Measurements from ENCODE around the gene SEPHS2. TPM values are rescaled to one million over a fixed set of nuclear protein-coding genes. Genes with fewer than 3 reads are reported as not detected.
"Not testable (repeated sequence)": the region's sequence is repeated elsewhere in the genome, so short reads cannot be mapped to it uniquely, and the experiment has no call there.

SEPHS2 gene
- total RNA-seq, 1 donor, result 11.4 TPM

DNA sequence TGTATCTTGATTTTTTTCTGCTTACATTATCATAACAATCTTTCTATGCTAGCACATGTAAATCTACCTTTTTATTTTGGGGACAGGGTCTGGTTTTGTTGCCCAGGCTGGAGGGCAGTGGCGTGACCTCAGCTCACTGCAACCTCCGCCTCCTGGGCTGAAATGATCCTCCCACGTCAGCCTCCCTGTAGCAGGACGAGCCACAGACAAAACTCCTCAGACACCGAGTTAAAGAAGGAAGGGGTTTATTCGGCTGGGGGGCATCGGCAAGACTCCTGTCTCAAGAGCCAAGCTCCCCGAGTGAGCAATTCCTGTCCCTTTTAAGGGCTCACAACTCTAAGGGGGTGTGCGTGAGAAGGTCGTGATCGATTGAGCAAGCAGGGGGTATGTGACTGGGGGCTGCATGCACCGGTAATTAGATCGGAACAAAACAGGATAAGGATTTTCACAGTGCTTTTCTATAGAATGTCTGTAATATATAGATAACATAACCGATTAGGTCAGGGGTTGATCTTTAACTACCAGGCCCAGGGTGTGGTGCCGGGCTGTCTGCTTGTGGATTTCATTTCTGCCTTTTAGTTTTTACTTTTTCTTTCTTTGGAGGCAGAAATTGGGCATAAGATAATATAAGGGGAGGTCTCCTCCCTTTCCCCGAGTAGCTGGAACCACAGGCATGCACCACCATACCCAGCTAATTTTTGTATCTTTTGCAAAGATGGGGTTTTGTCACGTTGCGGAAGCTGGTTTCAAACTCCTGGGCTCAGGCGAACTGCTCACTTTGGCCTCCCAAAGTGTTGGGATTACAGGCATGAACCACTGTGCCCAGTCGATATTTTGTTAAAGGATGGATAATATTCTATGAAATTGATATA lies 7.3 kb upstream of the SEPHS2 start:
- H3K4me1 ChIP-seq (ENCODE audit: insufficient read depth, low read length), result peaks cover 36% of the 10 kb centered on the region
- not testable (repeated sequence) for H3K27me3 ChIP-seq (ENCODE audit: insufficient read depth, low read length); H3K9me3 ChIP-seq (ENCODE audit: low read depth, low read length); H3K4me3 ChIP-seq (ENCODE audit: low read length)

DNA sequence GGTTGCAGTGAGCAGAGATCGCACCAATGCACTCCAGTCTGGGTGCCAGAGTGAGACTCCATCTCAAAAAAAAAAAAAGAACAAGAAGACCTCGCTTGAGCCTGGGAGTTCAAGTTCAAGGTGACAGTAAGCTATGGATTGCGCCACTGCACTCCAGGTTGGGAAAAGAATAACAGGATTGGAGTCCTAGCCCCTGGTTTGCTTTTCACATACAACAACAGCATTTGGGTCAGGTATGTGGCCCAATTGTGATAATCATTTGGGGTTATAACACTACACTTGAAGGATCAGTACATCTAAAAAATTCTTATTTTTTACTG lies 3.4 kb upstream of the SEPHS2 start:
- no peaks in the 10 kb centered on the region for H3K27me3 ChIP-seq (ENCODE audit: insufficient read depth, low read length)
- no peak overlapping the region for H3K4me3 ChIP-seq (ENCODE audit: low read length)
- H3K4me1 ChIP-seq (ENCODE audit: insufficient read depth, low read length), result peaks cover 49% of the 10 kb centered on the region
- no peaks in the 10 kb centered on the region for H3K9me3 ChIP-seq (ENCODE audit: low read depth, low read length)

DNA sequence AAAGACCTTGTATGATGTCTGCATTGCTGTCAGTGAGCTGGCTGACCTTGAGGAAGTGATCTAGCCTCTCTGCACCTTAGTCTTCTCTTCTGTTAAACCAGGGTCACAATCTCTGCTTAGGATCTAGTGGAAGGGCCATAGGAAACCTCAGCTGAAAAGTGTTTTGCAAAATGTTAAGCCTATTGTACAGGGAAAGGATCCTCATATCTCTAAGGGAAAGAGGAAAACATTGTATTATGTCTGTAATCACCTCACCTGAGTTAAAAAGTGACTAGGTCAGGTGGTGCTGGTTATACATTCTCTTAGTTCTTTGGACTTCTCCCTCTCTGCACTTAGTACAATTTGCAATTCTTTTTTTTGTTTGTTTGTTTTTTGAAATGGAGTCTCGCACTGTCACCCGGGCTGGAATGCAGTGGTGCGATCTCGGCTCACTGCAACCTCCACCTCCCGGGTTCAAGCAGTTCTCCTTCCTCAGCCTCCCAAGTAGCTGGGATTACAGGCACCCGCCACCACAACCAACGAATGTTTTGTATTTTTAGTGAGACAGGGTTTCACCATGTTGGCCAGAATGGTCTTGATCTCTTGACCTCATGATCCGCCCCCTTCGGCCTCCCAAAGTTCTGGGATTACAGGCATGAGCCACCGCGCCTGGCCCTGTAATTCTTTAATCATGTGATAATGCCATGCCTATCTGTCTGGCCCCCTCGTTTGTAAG lies 2.0 kb upstream of the SEPHS2 start:
- Histone ChIP-seq H3K9me3 (ENCODE audit: low read depth, low read length) (no peaks in the 10 kb centered on the region), H3K27me3 (ENCODE audit: insufficient read depth, low read length) (no peaks in the 10 kb centered on the region), H3K4me1 (ENCODE audit: insufficient read depth, low read length) (peaks cover 47% of the 10 kb centered on the region), H3K4me3 (ENCODE audit: low read length) (no peak overlapping the region)

DNA sequence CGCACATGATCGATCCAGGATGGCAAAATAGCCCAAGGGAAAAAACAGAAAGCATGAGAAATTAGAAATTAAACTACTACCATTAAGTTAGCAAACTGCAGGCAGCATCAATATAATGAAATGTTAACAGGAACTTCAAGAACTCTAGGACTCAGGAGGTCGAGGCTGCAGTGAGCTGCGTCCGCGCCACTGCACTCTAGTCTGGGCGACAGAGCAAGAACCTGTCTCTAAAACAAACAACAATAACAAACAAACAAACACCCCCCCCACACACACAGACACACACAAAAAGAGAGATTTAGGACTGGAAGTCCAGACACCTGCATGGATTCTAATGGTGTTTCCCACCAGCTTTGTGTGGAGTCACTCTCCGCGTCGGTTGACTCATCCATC lies 525 bp upstream of the SEPHS2 start:
- Histone ChIP-seq H3K9me3 (ENCODE audit: low read depth, low read length) (no peaks in the 10 kb centered on the region), H3K4me1 (ENCODE audit: insufficient read depth, low read length) (peaks cover 42% of the 10 kb centered on the region), H3K27me3 (ENCODE audit: insufficient read depth, low read length) (no peaks in the 10 kb centered on the region), H3K4me3 (ENCODE audit: low read length) (peak overlapping the region; percentile 90)

DNA sequence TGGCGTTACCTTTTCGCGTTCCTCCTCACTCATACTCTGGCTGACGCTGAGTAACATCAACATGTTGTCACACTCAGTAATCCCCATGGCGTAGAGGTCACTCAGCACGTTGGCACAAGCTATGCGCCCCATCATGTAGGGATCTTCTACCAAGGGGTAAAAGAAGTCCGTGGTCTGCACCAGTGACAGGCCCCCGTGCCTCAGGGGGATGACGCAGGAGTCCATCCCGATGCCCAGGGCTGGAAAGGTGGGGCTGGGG lies 596 bp downstream of the SEPHS2 start:
- Histone ChIP-seq H3K4me1 (ENCODE audit: insufficient read depth, low read length) (peaks cover 36% of the 10 kb centered on the region), H3K4me3 (ENCODE audit: low read length) (peak overlapping the region; percentile 90), H3K27me3 (ENCODE audit: insufficient read depth, low read length) (no peaks in the 10 kb centered on the region), H3K9me3 (ENCODE audit: low read depth, low read length) (no peaks in the 10 kb centered on the region)

DNA sequence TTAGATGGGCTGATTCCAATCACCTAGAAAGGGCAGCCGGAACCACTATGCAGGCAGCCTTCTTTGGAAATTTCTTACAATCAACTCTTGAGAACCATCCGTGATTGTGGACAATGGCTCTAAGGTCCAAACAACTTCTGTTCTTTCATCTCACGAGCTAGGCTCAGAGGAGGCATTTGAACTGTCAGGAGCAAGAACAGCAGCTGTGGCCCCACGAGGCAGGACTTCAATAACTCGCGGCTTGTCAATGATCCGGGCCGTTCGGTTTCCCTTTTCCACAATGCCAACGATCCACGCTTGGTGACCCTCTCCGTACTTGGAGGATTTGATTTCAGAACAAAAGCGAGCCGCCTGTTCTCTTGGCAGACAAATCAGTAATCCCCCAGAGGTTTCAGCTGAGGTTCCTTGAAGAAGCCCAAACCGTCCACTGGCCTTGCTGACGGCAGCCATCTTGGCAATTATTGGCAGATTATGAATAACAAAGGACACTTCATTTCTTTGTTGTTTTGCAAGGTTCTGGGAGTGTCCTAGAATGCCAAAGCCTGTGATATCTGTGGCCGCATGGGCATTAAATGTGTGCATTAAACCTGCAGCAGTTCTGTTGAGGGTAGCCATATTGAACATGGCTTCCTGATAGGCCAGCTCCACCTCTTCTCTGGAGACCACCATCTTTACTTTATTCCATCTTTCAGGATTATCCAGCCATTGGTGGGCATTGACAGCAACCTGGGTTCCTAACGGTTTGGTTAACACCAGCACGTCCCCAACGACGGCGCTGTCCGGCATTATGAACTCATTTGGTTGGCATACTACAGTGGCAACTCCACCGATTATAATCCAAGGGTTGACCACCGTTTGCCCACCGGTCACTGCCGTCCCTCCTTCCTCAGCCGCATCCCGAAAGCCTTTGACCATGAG lies 1.2 kb downstream of the SEPHS2 start:
- no peaks in the 10 kb centered on the region for H3K27me3 ChIP-seq (ENCODE audit: insufficient read depth, low read length)
- no peaks in the 10 kb centered on the region for H3K9me3 ChIP-seq (ENCODE audit: low read depth, low read length)
- H3K4me1 ChIP-seq (ENCODE audit: insufficient read depth, low read length), result peaks cover 36% of the 10 kb centered on the region
- H3K4me3 ChIP-seq (ENCODE audit: low read length), result peak overlapping the region; percentile 90

DNA sequence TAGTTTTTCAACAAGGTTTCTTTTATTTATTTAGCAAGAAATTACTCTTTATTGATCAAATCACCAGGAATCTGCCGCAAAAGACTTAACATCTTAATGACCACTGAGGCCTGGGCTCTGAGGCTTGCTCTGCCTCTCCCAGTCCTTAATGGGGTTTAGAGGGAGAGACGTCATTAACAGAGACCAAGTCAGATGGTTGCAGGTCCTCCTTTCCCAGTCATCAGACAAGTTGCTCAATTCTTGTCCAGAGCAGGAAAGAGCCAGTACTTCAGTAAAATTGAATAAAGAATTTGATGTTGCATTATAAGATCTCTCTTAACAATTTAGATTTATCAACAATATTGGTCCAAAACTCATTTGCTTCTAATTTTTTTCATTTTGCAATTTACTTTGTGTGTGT lies 2.0 kb downstream of the SEPHS2 start:
- H3K4me3 ChIP-seq (ENCODE audit: low read length), result no peak overlapping the region
- peaks cover 36% of the 10 kb centered on the region for H3K4me1 ChIP-seq (ENCODE audit: insufficient read depth, low read length)
- no peaks in the 10 kb centered on the region for H3K27me3 ChIP-seq (ENCODE audit: insufficient read depth, low read length)
- no peaks in the 10 kb centered on the region for H3K9me3 ChIP-seq (ENCODE audit: low read depth, low read length)

DNA sequence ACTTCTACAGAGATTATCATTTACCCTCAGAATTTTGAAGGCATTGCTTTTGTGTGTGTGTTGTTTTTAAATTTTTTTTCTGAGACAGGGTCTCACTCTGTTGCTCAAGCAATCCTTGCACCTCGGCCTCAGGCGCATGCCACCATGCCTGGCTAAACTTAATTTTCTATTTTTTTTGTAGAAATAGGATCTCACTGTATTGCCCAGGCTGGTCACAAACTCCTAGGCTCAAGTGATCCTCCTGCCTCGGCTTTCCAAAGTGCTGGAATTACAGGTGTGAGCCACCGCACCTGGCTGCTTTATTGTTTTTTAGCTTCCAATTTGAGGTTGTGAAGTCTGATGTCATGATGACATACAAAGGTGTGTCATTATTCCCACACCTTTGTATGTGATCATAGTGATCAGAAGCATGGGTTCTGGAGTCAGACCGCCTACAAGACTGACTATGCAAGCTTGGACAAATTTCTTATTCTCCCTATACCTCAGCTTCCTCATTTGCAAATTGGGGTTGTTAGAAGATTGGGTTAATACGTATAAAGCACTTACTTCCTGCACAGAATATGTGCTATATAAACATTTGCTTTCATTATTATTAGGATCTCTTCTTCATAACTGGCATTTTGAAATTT lies 5.8 kb downstream of the SEPHS2 start:
- Histone ChIP-seq H3K9me3 (ENCODE audit: low read depth, low read length) (no peaks in the 10 kb centered on the region), H3K4me3 (ENCODE audit: low read length) (no peak overlapping the region), H3K27me3 (ENCODE audit: insufficient read depth, low read length) (no peaks in the 10 kb centered on the region), H3K4me1 (ENCODE audit: insufficient read depth, low read length) (peaks cover 22% of the 10 kb centered on the region)

DNA sequence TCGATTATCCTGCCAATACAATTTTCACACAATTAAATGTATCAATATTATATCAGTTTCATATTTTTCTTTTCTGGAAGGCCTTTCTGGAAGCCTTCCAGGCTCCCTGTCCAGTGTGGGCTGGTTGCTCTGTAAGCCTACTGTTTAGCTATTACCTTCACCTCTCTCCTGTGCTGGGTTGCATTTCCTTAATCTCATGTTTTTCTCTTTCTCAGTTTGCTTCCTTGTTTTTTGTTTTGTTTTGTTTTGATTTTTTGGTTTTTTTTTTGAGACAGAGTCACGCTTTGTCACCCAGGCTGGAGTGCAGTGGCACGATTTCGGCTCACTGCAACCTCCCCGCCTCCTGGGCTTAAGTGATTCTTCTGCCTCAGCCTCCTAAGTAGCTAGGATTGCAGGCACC lies 6.8 kb downstream of the SEPHS2 start:
- no peaks in the 10 kb centered on the region for H3K9me3 ChIP-seq (ENCODE audit: low read depth, low read length)
- H3K4me1 ChIP-seq (ENCODE audit: insufficient read depth, low read length), result peaks cover 12% of the 10 kb centered on the region
- H3K27me3 ChIP-seq (ENCODE audit: insufficient read depth, low read length), result no peaks in the 10 kb centered on the region

DNA sequence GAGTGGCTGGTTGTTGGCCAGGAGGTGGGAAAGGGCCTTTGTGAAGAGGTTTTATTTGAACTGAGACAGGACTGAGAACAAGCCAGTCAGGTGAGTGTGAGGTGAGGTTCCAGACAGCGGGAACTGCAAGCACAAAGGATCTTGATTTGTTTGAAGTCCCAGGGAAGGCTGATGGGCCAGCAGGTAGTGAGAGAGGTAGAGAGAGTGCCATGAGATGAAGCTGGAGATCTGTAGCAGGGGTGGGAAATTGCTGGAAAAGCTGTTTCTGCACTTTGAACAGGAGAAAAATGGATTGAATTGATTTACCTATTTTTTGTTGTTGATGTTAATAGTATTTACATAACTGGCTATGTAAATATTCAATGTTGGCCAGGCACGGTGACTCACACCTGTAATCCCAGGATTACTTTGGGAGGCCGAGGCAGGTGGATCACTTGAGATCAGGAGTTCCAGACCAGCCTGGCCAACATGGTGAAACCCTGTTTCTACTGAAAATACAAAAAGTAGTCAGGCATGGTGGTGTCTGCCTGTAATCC lies 8.1 kb downstream of the SEPHS2 start:
- Histone ChIP-seq H3K4me3 (ENCODE audit: low read length) (no peak overlapping the region), H3K4me1 (ENCODE audit: insufficient read depth, low read length) (peaks cover 9% of the 10 kb centered on the region), H3K9me3 (ENCODE audit: low read depth, low read length) (no peaks in the 10 kb centered on the region), H3K27me3 (ENCODE audit: insufficient read depth, low read length) (no peaks in the 10 kb centered on the region)

More for the DNA sequence above, 6.8 kb downstream of the SEPHS2 start:
- H3K4me3 ChIP-seq (ENCODE audit: low read length), result no peak overlapping the region

DNA sequence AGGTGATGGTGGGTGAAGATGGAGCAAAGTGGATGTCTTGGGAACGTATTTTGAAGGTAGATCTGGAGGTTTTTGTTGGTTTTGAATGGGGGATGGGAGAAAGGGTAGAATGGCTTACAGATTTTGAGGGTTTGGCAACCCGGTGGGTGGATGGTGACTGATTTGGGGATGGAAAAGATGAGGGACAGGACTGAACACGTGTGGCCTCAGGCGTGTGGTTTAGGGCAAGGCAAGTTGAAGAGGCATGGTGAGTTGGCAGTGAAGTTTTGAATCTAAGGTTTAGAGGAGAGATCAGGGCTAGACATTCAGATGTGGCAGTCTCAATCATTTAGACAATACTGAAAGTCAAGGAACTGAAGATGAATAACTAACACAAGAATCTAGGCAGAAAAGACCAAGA lies 10.8 kb downstream of the SEPHS2 start:
- no peak overlapping the region for H3K4me3 ChIP-seq (ENCODE audit: low read length)
- no peaks in the 10 kb centered on the region for H3K9me3 ChIP-seq (ENCODE audit: low read depth, low read length)

DNA sequence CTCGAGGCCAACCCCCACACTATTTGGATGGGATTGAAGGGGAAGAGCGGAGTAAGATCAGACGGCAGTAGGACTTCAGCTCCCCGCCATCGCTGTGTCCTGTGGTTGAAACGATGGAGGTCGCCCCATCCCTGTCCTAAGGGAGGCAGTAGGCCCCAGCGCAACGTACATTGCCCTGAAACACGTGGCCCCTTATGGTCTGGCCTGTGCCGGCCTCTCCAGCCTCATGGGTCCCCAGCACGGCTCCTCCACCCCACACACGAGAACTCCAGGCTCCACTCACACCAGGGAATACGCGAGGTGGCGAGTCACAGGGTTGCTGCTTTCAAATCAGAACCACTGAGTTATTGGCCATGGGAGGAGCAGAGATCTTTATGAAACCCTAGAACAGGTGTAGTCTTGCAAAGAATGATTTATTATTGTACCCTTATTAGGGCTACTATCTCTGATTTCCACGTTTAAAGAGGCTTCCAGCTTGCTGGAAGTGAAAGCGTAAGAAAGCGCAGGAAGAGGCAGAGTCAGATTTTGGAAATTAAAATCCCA lies 15.2 kb downstream of the SEPHS2 start:
- H3K4me1 ChIP-seq (ENCODE audit: insufficient read depth, low read length), result peaks cover 21% of the 10 kb centered on the region
- no peak overlapping the region for H3K4me3 ChIP-seq (ENCODE audit: low read length)
- H3K9me3 ChIP-seq (ENCODE audit: low read depth, low read length), result no peaks in the 10 kb centered on the region
- no peaks in the 10 kb centered on the region for H3K27me3 ChIP-seq (ENCODE audit: insufficient read depth, low read length)

More for the DNA sequence above, 10.8 kb downstream of the SEPHS2 start:
- Histone ChIP-seq H3K27me3 (ENCODE audit: insufficient read depth, low read length) (no peaks in the 10 kb centered on the region), H3K4me1 (ENCODE audit: insufficient read depth, low read length) (peaks cover 11% of the 10 kb centered on the region)

DNA sequence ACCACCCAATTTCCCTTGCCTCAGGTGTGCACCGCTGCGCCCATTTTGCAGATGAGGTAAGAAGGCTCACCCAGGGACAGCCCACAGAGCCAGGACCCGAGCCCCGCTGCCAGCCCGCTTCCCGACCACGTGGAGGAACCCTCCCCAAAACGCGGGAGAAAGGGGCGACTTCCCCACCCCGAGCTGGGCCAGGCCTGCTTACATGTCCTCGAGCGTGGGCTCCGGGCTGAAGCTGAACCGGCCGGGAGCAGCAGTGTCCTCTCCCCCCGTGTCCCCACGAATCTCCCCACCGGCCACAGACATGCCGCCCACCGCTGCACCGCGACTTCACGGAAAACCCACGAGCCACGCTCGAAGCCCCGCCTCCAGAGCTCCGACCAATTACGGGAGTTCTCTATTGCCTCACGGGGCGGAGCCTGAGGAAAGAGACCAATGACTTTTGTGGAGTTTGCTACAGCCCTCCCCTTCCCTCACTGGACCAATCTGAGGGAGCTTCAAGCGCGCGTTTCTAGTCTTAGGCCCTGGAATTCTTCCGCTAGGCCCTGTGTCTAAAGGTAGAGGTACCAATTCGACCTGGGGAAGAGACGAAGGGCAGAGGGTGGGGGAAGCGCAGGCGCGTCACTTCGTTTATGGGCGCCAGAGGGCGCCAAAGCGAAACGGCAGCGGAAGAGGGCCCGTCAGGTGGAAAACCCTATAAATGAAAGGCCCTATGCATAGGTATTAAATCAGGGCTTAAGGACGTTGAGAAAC lies 15.8 kb downstream of the SEPHS2 start, which contains the start of gene DCTPP1:
DCTPP1 (minus strand) TSS at position 353 of the 750 bp plus-strand sequence; CDS start at position 303, 50 bp downstream.
- peaks cover 21% of the 10 kb centered on the region for H3K4me1 ChIP-seq (ENCODE audit: insufficient read depth, low read length)
- no peaks in the 10 kb centered on the region for H3K27me3 ChIP-seq (ENCODE audit: insufficient read depth, low read length)
- H3K4me3 ChIP-seq (ENCODE audit: low read length), result peak within 1 kb of the TSS; percentile 62
- H3K9me3 ChIP-seq (ENCODE audit: low read depth, low read length), result no peaks in the 10 kb centered on the region

DNA sequence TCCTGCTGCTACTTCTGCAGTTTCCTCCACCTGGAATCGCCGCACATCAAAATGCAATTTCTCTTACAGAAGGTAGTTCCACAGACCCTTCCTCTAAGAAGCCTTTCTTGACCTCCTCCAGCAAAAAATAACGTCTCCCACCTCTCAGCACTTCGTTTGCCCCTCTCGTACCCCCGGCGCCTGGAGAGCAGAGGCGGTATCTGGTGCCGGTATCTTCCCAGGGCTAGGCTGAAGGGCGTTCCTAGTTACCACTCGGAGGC lies 16.3 kb downstream of the SEPHS2 start:
- no peaks in the 10 kb centered on the region for H3K27me3 ChIP-seq (ENCODE audit: insufficient read depth, low read length)
- peaks cover 21% of the 10 kb centered on the region for H3K4me1 ChIP-seq (ENCODE audit: insufficient read depth, low read length)
- H3K9me3 ChIP-seq (ENCODE audit: low read depth, low read length), result no peaks in the 10 kb centered on the region
- peak overlapping the region; percentile 62 for H3K4me3 ChIP-seq (ENCODE audit: low read length)
